ENCODE data around the gene TMSB10.
"Not testable (repeated sequence)": the region's sequence is repeated elsewhere in the genome, so short reads cannot be mapped to it uniquely, and the experiment has no call there.

Gene TMSB10

DNA sequence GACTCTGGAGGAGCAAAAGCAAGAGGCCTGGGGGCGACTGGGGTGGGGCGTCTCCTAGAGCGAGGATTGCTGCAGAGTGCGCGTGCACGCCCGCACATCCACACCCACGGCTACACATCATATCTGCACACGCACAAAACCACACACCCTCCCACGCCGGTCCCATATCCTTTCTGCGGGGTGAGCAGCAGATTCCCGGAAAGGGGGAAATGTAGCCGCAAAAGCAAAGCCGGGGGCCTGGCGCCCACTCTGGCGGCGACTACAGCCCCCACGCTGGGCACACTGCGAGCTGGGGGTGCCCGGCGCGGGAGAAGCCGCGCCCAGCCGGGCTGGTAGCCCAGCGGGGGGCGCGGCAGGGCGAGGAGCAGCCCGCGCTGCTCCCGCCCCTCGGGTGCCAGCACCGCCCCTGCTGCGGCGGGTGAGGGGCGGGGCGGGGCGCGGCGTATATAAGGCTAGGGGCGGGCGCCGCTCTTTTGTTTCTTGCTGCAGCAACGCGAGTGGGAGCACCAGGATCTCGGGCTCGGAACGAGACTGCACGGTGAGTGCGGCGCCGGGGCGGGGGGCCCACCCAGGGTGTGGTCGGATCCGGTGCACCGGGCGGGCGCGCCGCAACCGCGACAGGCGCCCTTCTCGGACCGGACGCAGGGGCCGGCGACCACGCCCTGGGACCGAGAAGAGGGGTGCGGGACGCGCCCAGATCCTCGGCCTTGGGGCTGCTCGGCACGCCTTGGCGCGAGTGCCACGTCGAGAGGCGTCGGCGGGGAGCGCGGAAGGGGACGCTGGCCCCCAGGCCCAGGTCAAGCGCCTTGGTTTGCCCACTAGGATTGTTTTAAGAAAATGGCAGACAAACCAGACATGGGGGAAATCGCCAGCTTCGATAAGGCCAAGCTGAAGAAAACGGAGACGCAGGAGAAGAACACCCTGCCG lies at the start of gene TMSB10:
TMSB10 (plus strand) TSS at position 476 of the 927 bp plus-strand sequence.
- peak; percentile 87 for DNase-seq

DNA sequence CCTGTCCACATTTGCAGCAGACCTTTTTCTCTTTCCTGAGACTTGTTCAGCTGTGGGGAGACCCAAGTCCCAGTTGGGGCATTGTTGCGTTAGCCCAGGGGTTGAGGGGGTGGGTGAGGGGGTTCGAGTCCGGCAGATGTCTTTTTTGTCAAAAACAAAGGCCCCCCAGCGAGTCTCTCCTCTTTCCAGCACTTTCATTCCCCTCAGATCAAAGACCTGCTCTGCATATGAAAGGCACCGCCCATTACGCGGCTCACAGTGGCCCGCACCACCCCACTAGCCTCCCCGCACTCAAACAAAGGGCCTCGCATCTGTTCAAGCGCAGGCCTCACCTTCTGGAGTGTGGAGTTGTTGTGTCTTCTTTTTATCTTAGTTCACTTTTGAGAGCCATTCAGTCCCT lies 49.7 kb upstream of the TMSB10 start:
- peak; percentile 31 for DNase-seq

DNA sequence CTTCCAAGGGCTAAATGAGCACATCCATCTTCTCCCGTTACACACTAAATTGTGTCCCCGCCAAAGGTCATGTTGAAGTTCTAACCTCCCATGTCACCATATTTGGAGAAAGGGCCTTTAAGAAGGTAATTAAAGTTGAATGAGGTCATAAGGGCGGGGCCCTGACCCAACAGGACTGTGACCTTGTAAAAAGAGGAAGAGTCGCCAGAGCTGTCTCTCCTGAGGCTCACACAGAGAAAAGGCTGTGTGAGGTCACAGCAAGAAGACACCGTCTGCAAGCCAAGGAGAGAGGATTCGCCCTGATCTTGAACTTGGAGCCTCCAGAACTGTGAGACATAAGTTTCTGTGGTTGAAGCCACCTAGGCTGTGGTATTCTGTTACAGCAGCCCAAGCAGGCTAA lies 48.7 kb upstream of the TMSB10 start:
- DNase-seq, result no peak

DNA sequence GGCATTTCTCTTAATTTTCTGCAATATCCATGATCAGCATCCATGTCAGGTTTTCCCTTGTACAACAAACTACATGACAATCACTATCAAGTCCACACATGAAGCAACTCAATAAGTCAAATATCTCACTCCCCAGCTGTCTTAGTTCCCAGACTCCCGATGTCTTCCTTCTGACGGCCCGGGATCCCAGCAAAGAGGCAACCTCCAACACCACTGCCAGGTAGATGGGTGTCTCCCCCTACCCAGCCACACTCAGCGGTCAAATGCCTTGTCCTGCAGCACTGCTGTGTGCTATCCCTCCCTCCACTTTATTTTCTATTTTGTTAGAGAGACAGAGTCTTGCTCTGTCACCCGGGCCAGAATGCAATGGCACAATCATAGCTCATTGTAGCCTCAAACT lies 47.9 kb upstream of the TMSB10 start:
- DNase-seq, result no peak

DNA sequence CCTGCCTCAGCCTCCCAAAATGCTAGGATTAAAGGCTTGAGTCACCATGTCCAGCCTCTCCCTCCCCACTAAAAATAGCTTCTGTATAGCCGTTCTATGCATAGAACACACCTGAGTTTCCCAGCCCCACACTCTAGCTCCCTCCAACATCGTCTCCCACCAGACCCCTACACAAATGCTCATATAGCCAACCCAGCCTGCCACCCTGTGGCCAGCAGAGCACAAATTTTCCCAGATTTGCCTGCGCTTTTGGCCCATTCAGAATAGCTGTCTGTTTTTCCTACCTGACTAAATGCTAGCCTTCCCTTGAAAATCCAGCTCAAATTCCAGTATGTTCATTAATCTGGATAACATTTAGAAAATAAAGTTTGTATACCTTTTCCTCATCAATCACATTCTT lies 47.3 kb upstream of the TMSB10 start:
- DNase-seq, result no peak

DNA sequence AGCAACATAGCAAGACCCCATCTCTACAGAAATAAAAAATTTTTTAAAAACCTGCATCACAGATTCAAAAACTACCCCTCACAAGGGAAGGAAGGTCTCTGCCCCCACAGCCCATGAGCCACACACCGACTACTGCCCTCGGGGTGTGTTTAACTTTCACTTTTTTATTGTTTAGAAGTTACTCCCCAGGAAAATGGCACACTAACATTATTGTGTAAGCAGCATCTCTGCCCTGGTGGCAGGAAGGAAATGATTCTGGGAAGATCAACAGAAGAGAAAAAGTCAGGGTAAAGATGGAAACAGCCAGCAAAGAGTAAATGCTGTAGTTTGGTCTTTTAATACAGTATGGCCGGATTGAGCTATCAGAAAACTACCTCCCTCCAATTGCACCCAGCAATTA lies 46.5 kb upstream of the TMSB10 start:
- no peak for DNase-seq

DNA sequence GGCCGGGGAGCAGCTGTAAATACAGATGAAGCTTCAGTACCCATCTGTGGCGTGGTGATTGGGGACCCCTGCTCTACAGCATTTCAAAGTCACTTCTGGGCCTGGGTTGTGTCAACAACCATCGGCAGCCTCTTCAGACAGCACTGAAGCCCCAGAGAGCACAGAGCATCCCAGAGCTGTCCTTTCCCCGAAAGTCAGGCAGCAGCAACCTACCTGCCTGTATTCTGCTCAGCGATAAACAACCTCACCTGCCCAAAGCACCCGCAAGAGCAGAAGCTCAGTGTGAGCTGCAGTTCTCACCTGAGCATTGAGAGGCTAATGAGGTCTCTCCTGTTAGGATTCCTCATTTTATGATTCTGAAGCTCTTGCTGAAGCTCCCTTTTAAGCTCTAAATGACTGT lies 43.9 kb upstream of the TMSB10 start:
- DNase-seq, result no peak

DNA sequence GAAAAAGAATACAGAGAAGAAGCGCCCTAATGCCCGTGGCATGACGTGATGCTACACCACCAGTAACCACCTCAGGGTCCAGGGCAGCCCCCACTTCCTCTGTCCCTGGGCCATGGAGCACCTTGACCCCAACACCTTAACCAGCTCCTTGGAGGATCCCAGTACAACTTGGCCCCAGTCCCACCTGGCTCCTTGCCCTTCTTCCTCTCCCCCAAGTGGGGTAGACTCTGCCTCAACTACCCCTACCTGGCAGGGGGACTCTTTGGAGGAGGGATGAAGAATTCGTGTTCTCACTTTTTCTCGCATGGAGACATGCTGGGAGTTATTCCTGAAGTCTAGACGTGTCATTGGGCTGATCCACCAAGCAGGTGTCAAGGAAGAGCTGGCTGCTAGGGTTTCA lies 43.5 kb upstream of the TMSB10 start:
- no peak for DNase-seq

DNA sequence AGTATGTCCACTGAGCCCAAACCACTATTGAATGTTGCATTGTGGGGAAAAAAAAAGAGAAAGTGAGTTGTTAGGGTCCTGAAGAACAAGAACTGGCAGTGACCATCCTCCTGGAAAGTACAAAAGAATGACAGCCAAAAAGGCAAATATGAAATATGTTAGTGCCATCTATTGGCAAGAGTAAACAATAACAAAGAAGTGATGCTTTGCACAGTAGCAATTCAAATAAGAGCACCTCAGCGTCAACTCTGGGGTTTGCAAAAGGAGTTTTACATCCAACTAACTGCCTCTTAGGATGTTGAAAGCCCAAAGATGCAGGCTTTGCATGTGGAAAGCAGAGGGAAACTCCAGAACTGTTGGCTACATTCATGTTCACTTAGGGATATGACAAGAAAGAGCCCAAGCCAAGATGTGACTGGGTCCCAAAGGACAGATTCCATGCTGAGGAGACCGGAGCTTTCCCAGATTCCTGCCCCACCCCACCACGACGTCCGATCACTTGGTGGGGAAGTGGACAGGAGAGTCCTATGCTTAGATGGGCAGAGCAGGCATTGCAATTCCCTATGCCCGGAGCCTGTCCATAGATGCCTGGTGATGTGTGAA lies 40.2 kb upstream of the TMSB10 start:
- peak; percentile 22 for DNase-seq

DNA sequence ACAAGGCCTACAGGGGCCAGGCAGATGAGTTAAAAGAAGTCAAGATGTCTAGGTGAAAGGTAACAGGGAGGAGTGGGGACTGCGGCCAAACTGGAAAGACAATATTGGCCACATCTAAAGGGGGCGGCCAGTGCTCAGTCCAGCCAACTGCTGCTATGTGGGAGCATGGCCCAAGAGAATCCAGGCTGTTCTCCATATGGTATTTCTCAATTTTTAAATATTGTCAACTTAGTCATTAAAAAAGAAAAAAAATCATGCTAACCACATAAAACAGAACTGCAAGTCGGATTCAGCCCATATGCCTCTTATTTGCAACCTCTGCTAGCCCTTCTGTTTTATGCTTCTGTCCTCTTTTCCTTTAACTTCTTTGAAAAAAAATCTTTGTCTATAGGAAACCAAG lies 39.3 kb upstream of the TMSB10 start:
- DNase-seq, result no peak

DNA sequence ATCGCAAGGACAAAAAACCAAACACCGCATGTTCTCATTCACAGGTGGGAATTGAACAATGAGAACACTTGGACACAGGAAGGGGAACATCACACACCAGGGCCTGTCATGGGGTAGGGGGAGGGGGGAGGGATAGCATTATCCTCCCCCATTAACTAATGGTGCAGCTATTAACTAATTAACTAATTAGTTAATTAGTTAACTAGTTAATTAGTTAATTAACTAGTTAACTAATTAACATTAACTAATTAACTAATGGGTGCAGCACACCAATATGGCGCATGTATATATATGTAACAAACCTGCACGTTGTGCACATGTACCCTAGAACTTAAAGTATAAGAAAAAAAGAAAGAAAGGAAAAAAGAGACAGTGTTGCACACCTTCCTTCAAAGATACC lies 37.1 kb upstream of the TMSB10 start:
- not testable (repeated sequence) for DNase-seq

DNA sequence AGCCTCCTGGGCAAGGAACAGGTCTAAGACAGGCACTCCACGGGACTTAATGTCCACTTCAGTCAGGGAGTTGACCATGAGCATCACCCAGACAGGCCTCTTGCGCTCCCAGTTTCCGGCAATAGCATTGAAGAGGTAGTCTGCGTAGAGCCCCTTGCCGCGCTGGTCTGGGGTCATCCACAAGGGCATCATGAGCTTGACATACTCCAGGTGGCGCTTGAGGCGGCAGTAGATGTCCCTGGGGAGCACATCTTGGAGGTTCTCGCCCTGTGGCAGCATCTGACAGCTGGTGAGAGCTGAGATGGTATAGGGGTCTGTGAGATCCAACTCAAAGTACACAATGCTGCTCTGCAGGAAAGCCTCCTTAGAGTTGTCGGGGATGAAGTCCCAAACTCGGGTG lies 35.1 kb upstream of the TMSB10 start:
- DNase-seq, result no peak

DNA sequence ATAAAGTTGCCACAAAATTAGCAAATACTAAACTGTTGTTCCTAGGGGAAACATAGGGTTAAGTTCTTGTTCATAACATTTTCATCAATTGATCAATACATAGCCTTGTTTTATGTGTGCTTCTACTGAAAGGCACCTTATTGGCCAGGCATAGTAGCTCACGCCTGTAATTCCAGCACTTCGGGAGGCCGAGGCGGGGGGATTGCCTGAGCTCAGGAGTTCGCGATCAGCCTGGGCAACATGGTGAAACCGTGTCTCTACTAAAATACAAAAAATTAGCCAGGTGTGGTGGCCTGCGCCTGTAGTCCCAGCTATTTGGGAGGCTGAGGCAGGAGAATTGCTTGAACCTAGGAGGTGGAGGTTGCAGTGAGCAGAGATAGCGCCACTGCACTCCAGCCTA lies 32.8 kb upstream of the TMSB10 start:
- not testable (repeated sequence) for DNase-seq

DNA sequence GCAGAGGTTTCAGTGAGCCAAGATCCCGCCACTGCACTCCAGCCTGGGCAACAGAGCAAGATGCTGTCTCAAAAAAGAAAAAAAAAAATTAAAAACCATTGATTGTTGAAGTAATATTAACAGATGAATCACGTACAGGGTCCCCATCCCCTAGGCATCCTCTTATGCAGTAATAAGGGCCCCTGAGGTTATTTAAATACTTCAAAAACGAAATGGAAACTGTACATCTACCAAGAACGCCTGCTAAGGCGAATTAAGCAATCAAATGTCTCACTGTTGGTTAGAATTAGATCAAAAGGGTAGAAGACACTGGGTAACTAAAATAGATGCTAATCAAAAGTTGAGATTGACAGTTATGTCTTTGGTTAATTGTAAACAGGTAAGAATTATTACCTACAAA lies 32.1 kb upstream of the TMSB10 start:
- DNase-seq, result no peak

DNA sequence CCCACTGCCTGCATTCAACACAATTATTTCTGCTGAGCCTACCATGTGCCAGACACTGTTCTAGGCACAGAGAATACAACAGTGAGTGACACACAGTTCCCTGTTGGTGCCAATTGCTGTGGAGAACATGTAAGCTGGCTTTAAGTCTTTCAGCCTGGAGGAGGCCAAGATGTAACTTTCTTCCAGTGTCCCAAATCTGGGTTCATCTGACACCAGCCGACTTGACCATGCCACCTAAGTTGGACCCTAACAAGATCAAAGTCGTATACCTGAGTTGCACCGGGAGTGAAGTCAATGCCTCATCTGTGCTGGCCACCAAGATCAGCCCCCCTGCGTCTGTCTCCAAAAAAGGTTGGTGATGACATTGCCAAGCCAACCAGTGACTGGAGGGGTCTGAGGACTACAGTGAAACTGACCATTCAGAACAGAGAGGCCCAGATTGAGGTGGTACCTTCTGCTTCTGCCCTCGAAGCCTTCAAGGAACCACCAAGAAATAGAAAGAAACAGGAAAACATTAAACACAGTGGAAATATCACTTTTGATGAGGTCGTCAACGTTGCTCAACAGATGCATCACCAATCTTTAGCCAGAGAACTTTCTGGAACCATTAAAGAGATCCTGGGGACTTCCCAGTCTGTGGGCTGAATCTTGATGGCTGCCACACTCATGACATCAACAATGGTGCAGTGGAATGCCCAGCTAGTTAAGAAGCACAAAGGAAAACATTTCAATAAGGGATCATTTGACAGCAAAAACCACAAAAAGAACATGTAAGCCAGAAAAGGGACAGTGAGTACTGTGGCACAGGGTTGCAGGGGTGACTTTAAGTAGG lies 30.9 kb upstream of the TMSB10 start:
- DNase-seq, result no peak

DNA sequence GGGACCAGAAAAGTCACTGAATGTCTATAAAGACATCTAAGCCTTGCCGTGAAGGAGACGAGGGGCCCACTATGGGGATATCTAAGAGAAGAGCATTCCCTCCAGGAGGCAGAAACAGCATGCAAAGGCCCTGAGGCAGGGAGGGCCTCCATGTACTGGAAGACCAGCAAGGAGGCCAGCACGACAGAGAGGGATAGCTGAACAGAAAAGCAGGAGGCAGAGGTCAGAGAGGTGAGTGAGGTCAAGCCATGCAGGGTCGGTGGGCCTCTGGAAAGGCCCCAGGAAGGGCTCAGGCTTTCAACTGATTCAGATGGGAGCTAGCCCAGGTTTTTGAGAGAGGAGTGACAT lies 30.3 kb upstream of the TMSB10 start:
- no peak for DNase-seq

DNA sequence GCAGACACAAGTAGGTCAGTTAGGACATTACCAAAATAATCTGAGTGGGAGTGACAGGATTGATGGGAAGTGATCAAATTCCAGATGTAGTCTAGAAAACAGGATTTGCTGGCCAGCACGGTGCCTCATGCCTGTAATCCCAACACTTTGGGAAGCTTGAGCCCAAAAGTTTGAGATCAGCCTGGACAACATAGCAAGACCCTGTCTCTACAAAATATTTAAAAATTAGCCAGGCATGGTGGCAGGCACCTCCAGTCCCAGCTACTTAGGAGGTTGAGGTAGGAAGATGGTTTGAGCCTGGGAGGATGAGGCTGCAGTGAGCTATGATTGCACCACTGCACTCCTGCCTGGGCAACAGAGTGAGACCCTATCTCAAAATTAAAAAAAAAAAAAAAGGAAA lies 29.8 kb upstream of the TMSB10 start:
- not testable (repeated sequence) for DNase-seq

DNA sequence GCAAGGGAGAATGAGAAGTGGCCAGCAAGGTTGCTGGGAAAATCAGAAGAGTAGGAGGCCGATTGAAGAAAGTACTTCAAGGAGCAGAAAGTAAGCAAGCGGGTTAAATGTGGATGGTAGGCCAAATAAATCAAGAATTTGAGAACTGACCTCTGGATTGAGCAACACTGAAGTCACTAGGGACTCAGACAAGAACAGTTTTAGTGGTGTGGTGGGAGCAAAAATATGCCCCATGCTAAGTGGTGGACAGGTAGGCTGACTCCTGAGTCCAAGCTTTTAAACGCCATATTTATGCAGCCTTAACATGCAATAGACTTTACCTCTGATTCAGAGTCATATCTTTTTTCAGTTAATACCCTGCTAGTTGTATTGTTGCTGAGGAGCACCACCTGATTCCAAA lies 29.1 kb upstream of the TMSB10 start:
- no peak for DNase-seq

DNA sequence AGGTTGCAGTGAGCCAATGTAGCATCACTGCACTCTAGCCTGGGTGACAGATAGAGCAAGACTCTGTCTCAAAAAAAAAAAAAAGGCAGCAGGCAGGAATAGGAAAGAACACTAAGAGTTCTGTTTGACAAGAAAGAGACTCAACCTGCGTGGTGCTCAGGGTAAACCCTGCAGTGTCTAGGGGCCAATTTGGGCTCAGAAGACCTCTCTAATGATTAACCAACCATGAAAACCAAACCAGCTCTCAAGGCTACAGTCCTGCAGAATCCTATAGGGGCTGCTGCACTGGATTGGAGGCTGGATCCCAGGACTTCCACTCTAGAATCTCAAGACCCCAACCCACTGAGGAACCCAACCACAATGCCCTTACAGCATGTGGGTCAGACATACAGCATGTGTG lies 27.0 kb upstream of the TMSB10 start:
- no peak for DNase-seq

DNA sequence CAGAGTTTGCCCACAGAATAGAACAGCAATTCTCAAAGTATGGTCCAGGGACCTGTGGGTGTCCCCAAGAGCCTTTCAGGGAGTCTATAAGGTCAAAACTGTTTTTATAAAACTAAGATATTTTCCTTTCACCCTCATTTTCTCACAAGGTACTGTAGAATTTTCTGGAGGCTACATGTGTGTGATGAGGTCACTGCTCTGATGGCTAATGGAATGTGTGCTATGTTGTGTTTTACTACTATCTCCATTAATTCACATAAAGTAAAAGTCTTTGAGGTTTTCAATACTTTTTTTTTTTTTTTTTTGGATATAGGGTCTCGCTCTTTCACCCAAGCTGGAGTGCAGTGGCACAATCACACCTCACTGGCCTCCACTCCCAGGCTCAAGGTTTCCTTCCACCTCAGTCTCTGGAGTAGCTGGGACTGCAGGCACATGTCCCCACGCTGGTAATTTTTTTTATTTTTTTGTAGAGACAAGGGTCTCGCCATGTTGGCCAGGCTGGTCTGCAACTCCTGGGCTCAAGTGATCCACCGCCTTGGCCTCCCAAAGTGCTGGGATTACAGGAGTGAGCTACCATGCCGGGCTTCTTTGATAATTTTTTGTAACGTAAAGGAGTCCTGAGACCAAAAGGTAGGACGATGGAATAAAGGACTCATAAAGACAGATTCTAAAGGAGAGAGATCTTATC lies 26.4 kb upstream of the TMSB10 start:
- DNase-seq, result no peak

DNA sequence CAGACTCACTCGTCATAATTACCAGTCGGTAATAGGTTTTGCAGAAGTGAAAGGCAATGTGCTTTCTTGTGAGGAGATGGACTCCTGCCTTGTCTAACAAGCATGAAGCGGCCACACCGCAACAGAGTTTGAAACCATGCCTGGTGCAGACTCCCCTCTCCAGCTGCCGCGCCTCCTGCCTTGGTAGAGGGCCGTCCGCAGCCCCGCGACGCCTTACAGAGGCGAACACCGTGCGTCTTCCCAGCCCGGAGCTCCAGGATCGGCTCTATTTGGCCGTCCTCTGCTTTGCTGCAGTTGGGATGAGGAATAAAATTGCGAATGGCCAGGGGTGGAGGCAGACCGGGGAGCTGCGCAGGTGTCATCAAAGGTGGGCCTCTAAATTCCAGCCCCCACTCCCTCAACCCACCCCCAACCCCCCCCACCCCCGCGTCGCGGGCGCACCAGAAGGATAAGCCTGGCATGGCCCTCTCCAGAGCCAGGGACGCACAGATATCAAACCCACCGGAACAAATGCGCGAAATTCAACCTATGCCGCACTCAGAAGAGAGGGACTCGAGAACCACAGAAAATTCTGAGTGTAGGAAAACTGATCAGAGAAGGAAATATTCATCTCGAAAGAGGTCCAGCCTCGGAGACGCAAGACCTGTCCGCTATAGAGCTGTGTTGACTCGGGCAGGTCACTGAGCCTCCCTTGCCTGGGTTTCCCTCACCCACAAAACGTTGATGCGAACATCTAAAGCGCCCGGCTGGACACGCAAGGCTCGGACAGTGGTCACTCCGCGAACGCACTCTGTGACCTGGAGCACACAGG lies 25.7 kb upstream of the TMSB10 start:
- DNase-seq, result peak; percentile 6

DNA sequence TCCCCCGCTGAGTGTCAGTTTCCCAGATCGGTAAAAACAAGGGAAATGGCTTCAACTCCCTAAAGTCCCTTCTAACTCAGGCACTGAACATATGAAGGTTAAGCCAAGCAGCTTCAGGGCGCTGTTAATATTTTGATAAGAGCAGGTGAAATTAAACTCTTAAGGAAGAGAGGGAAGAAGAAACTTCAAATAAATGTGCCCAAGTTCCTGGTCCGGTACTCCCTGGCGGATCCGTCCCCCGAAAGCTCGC lies 25.1 kb upstream of the TMSB10 start:
- DNase-seq, result no peak

Data from NCI-H69 (cell line).